Measurements from ENCODE around the gene RAD23A. TPM values are rescaled to one million over a fixed set of nuclear protein-coding genes. Genes with fewer than 3 reads are reported as not detected.
A peak's percentile ranks its signal among the peaks of the same experiment; 100 is the strongest.

The RAD23A gene
- total RNA-seq, 1 donor from 2014 or later, result 62.1 TPM

GRCh38 chr19:12937927-12938778 lies 7.5 kb upstream of the RAD23A start, which contains the start of gene CALR:
Gene CALR (plus strand): TSS chr19:12938609. CDS start chr19:12938680, 71 bp downstream.
- Mint-ChIP-seq H3K36me3 (ENCODE audit: unreplicated experiment) (no peaks in the 10 kb centered on the region), H3K9me3 (ENCODE audit: unreplicated experiment) (peaks cover 5% of the 10 kb centered on the region), H3K4me3 (ENCODE audit: unreplicated experiment) (peak within 1 kb of the TSS; percentile 98), H3K27me3 (ENCODE audit: unreplicated experiment) (peaks cover 20% of the 10 kb centered on the region), H3K4me1 (ENCODE audit: low read depth, unreplicated experiment) (peaks cover 11% of the 10 kb centered on the region), H3K27ac (ENCODE audit: unreplicated experiment) (peak within 1 kb of the TSS; percentile 97)
- DNase-seq, result peak; percentile 98
- no peak for TF ChIP-seq CTCF (IDR thresholded peaks at IDR 0.05; ENCODE audit: partially characterized antibody, unreplicated experiment)

- H3K9me3 Mint-ChIP-seq (ENCODE audit: unreplicated experiment), result peaks cover 5% of the 10 kb centered on the region
- no peak for TF ChIP-seq CTCF (IDR thresholded peaks at IDR 0.05; ENCODE audit: partially characterized antibody, unreplicated experiment)
- peaks cover 18% of the 10 kb centered on the region for H3K27me3 Mint-ChIP-seq (ENCODE audit: unreplicated experiment)
- DNase-seq, result no peak
- peak overlapping the region; percentile 98 for H3K4me3 Mint-ChIP-seq (ENCODE audit: unreplicated experiment)
- peak overlapping the region; percentile 97 for H3K27ac Mint-ChIP-seq (ENCODE audit: unreplicated experiment)
- H3K4me1 Mint-ChIP-seq (ENCODE audit: low read depth, unreplicated experiment), result peaks cover 14% of the 10 kb centered on the region
- no peaks in the 10 kb centered on the region for H3K36me3 Mint-ChIP-seq (ENCODE audit: unreplicated experiment)
These were observed 6.7 kb upstream of the RAD23A start for GRCh38 chr19:12938779-12939601.

- H3K4me1 Mint-ChIP-seq (ENCODE audit: low read depth, unreplicated experiment), result peaks cover 14% of the 10 kb centered on the region
- peaks cover 5% of the 10 kb centered on the region for H3K9me3 Mint-ChIP-seq (ENCODE audit: unreplicated experiment)
- no peaks in the 10 kb centered on the region for H3K36me3 Mint-ChIP-seq (ENCODE audit: unreplicated experiment)
- H3K4me3 Mint-ChIP-seq (ENCODE audit: unreplicated experiment), result peak overlapping the region; percentile 98
- TF ChIP-seq CTCF (IDR thresholded peaks at IDR 0.05; ENCODE audit: partially characterized antibody, unreplicated experiment), result no peak
- DNase-seq, result no peak
- peak overlapping the region; percentile 97 for H3K27ac Mint-ChIP-seq (ENCODE audit: unreplicated experiment)
- H3K27me3 Mint-ChIP-seq (ENCODE audit: unreplicated experiment), result peaks cover 20% of the 10 kb centered on the region
These were observed 5.7 kb upstream of the RAD23A start for GRCh38 chr19:12939975-12940423.

GRCh38 chr19:12940897-12941296 lies 4.8 kb upstream of the RAD23A start:
- Mint-ChIP-seq H3K27me3 (ENCODE audit: unreplicated experiment) (peaks cover 26% of the 10 kb centered on the region), H3K4me1 (ENCODE audit: low read depth, unreplicated experiment) (peaks cover 14% of the 10 kb centered on the region), H3K36me3 (ENCODE audit: unreplicated experiment) (no peaks in the 10 kb centered on the region), H3K4me3 (ENCODE audit: unreplicated experiment) (no peak overlapping the region), H3K9me3 (ENCODE audit: unreplicated experiment) (peaks cover 11% of the 10 kb centered on the region), H3K27ac (ENCODE audit: unreplicated experiment) (no peak overlapping the region)
- no peak for DNase-seq
- TF ChIP-seq CTCF (IDR thresholded peaks at IDR 0.05; ENCODE audit: partially characterized antibody, unreplicated experiment), result no peak

Measured in glutamatergic neuron (in vitro differentiated cells).